HepG2 (cell line): ENCODE results near the gene FAM171A2. TPM values are rescaled to one million over a fixed set of nuclear protein-coding genes. Genes with fewer than 3 reads are reported as not detected.
A peak's percentile ranks its signal among the peaks of the same experiment; 100 is the strongest.

Experiments used
- CHD4 ChIP-seq: fragments of 200-600 bp; sonication (generic); IDR thresholded peaks from 2 replicates; pipeline ENCODE4 v1.7.0; 2017; ENCODE audit warnings: mild to moderate bottlenecking, low read length, borderline replicate concordance
- EHMT2 ChIP-seq: fragments of 200-600 bp; sonication (generic); IDR thresholded peaks from 2 replicates; pipeline ENCODE4 v1.7.0; 2017; ENCODE audit warnings: antibody characterized with exemption, low read depth, low read length, borderline replicate concordance
- FIP1L1 ChIP-seq: fragments of 200-400 bp; formaldehyde crosslinking; IDR thresholded peaks from 2 replicates; pipeline ENCODE4 v1.6.1; 2018; ENCODE audit warnings: low read depth, mild to moderate bottlenecking, low read length, moderate library complexity, borderline replicate concordance; ENCODE audit not compliant: insufficient read depth
- GATAD1 ChIP-seq: IDR thresholded peaks from 2 replicates; pipeline ENCODE4 v1.6.1; 2016; ENCODE audit warnings: missing genetic modification reagents, missing compliant biosample characterization
- HMG20A ChIP-seq: IDR thresholded peaks from 2 replicates; pipeline ENCODE4 v1.6.1; 2016; ENCODE audit warnings: borderline replicate concordance
- NR0B2 ChIP-seq: sonication (generic); formaldehyde crosslinking; IDR thresholded peaks from 2 replicates; pipeline ENCODE4 v1.4.0; 2020; ENCODE audit warnings: mild to moderate bottlenecking, missing genetic modification reagents
- POLR2AphosphoS5 ChIP-seq: IDR thresholded peaks from 2 replicates; pipeline ENCODE4 v1.6.1; 2012; ENCODE audit warnings: low read depth, low read length
- RBM22 ChIP-seq: fragments of 200-400 bp; formaldehyde crosslinking; optimal IDR thresholded peaks from 2 replicates; pipeline ENCODE3; 2017; ENCODE audit warnings: mild to moderate bottlenecking, low read length, moderate library complexity
- RFXAP ChIP-seq: sonication (generic); formaldehyde crosslinking; IDR thresholded peaks from 2 replicates; pipeline ENCODE4 v1.4.0; 2020; ENCODE audit warnings: missing genetic modification reagents, borderline replicate concordance
- SATB2 ChIP-seq: sonication (generic); formaldehyde crosslinking; IDR thresholded peaks from 2 replicates; pipeline ENCODE4 v1.5.0; 2020; ENCODE audit warnings: missing genetic modification reagents
- TRIM24 ChIP-seq: sonication (generic); formaldehyde crosslinking; IDR thresholded peaks from 2 replicates; pipeline ENCODE4 v1.8.0; 2022; ENCODE audit warnings: mild to moderate bottlenecking, missing genetic modification reagents
- USF2 ChIP-seq, 2 experiments: sonication (generic) in 1 of 2; formaldehyde crosslinking in 1 of 2; IDR thresholded peaks; 2 replicates each; pipeline versions ENCODE4 v1.5.1 to v1.6.1; 2011 to 2020; ENCODE audit warnings: borderline replicate concordance in 1 of 2, low read depth in 1 of 2, low read length in 1 of 2, mild to moderate bottlenecking in 1 of 2, missing genetic modification reagents in 1 of 2, moderate library complexity in 1 of 2
- ZFY ChIP-seq: sonication (generic); formaldehyde crosslinking; IDR thresholded peaks from 2 replicates; pipeline ENCODE4 v1.4.0; 2020; ENCODE audit warnings: missing genetic modification reagents
- ZNF235 ChIP-seq: sonication (generic); formaldehyde crosslinking; IDR thresholded peaks from 2 replicates; pipeline ENCODE4 v1.8.1; 2023; ENCODE audit warnings: mild to moderate bottlenecking, missing genetic modification reagents, borderline replicate concordance
- ZNF318 ChIP-seq: sonication (generic); formaldehyde crosslinking; IDR thresholded peaks from 2 replicates; pipeline ENCODE4 v1.4.0; 2020; ENCODE audit warnings: mild to moderate bottlenecking, missing genetic modification reagents
- ZNF563 ChIP-seq: sonication (generic); formaldehyde crosslinking; IDR thresholded peaks from 2 replicates; pipeline ENCODE4 v1.8.0; 2022; ENCODE audit warnings: mild to moderate bottlenecking, moderate library complexity, missing genetic modification reagents
- ZNF703 ChIP-seq: sonication (generic); formaldehyde crosslinking; IDR thresholded peaks from 2 replicates; pipeline ENCODE4 v1.5.1; 2020; ENCODE audit warnings: missing genetic modification reagents, mild to moderate bottlenecking, moderate library complexity, borderline replicate concordance
- polyA plus RNA-seq, 8 experiments: library from polyadenylated mRNA; depleted of rRNA in 3 of 8; stranded (reverse) in 7 of 8; unstranded in 1 of 8; fragments of >200 nt; fragmentation: Illumina TruSeq in 4 of 8; extraction: Trizol in 4 of 8; gene quantifications; 2 replicates each; pipeline versions ENCODE4 v1.2.1 to v1.2.3, GENCODE V29; 2011 to 2016; ENCODE audit warnings: low read depth in 4 of 8, missing spikeins in 1 of 8, mixed read lengths in 1 of 8; ENCODE audit not compliant: insufficient read depth in 1 of 8
- total RNA-seq, 5 experiments: library from RNA; depleted of rRNA; stranded (reverse); fragments of >200 nt; fragmentation: Illumina TruSeq; extraction: Trizol; gene quantifications; 2 replicates each; pipeline ENCODE4 v1.2.3, GENCODE V29; 2016; ENCODE audit warnings: low read depth in 1 of 5

The FAM171A2 gene
- total and polyA plus RNA-seq, 2 of the 13 experiments (the other 11 are each of a cell fraction or from before 2014, with no cell fraction given): 1.8 to 3.6 TPM

DNA sequence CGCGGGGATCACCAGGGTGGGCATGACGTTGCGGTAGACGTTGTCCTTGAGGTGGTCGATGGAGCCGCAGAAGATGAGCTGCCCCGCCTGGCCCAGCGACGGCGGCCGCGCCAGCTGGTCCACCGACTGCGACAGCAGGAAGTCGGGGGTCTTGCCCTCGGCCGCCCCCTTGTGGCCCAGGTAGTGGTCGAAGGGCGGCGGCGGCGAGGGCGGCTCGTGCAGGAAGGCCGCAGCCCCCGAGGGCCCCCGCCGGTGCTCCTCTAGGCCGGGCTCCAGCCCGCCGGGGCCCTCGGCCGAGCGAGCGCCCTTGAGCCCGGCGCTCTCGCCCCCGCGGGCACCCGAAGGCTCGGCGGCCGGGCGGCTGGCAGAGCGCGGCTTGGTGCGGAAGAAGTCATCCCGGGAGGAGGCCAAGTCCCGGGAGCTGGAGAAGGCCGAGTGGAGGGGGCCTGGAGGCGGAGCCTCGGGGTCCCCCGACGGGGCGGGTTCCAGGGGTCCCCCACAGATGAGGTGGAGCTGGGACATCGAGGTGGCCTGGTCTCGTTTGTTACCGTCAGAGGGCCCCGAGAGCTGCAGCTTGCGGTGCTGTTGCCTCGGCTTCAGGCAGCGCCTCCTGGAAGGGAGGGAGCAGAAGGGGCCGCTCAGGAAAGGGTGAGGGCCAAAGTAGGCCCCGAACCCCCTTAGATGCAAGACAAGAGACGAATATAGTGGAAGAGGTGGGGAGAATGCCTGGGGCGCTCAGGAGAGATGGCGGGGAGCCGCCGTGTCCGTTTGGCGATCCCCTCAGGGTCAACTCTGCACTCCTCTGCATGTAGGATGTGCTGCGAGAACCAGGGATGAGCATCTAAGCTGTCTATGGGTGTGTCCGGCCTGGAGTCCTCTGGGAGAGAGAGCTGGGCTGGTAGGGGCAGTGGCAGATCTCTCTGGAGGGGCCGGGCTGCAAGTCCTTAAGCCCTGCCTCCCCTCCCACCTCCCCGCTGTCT is 8.8 kb downstream of the FAM171A2 start (continued):
- TF ChIP-seq HMG20A (no peak), ZFY (CRISPR knock-in tag) (peak; percentile 86), USF2 (IDR thresholded peaks at IDR 0.05; ENCODE audit: low read depth, low read length) (no peak), USF2 (CRISPR knock-in tag; IDR thresholded peaks at IDR 0.05; ENCODE audit: borderline replicate concordance) (no peak), RFXAP (CRISPR knock-in tag) (no peak), POLR2AphosphoS5 (no peak), CHD4 (no peak), TRIM24 (CRISPR knock-in tag) (no peak), EHMT2 (no peak), NR0B2 (CRISPR knock-in tag) (no peak; the same call in 1 of the 2 replicates), FIP1L1 (no peak), ZNF703 (CRISPR knock-in tag) (no peak), SATB2 (no peak), RBM22 (no peak), ZNF318 (CRISPR knock-in tag) (no peak), GATAD1 (CRISPR knock-in tag) (0 out of 2 replicates have a peak, but pooled peaks have one; percentile 15), ZNF563 (CRISPR knock-in tag) (peak; percentile 7; the same call in 1 of the 2 replicates), ZNF235 (CRISPR knock-in tag) (no peak)
